Anterior cingulate cortex (tissue), 58 donors: ENCODE data around the gene PTPRK.

ENCODE experiments used
- DNase-seq, 58 donors: peaks; one replicate each; lab custom pipeline; 2025; lab: John Stamatoyannopoulos, UW

PTPRK gene

DNA sequence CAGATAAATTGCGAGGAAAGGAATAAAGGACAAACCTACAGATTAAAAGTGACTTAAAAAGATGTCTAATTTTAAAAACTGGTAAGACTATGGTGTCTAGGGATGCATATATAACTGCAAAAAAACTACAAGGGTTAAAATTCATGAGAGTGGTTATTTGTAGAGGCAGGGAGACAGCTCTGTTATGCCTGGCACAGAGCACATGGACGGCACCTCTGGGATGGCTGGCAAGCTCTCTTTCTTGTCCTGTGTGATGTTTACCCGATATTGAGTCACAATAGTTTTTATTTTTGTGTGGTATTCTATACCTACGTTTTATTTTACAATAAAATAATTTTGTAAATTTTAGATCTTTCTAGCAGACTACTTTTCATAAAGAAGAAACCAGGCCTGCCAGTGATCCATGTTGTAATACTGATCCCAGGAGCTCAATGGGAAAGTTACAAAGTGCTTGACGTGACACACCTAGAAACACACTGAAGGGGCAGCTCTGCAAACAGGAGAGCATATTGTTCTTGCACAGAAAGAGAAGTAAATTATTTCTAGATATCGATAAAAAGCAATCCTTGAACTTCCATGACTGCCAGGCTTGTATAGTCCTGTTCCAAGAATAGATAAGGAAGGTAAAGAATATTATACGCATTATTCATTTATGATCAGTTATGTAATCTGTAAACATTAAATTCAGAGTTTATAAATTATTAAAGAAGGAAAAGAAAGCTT lies 290.0 kb downstream of the PTPRK start:
- no peak for DNase-seq

GRCh38 chr6:128225612-128226011 lies 294.8 kb downstream of the PTPRK start:
- DNase-seq = no peak

GRCh38 chr6:128216917-128217316 lies 303.5 kb downstream of the PTPRK start:
- DNase-seq = no peak

DNA sequence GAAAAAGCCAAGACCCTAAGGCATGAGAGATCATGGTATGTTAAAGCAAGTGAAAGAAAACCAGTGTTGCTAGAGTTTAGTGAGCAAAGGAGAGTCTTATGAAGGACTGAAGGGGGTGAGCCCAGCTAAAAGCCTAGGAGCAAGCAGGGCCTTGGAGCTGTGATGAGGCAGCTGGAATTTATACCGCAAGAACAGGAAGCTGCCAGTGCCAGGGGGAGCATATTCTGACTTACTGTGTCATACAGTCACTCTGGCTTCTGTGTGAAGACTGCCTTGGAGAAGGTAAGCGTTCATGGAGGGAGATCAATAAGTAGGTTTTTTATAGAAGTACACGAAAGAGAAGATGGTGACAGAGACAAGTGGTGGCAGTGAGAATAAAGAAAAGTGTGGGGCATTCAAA lies 310.6 kb downstream of the PTPRK start:
- DNase-seq = no peak

GRCh38 chr6:128208851-128209580 lies 311.4 kb downstream of the PTPRK start:
- no peak for DNase-seq

- no peak for DNase-seq
Measured at GRCh38 chr6:128208078-128208477, 312.3 kb downstream of the PTPRK start.

DNA sequence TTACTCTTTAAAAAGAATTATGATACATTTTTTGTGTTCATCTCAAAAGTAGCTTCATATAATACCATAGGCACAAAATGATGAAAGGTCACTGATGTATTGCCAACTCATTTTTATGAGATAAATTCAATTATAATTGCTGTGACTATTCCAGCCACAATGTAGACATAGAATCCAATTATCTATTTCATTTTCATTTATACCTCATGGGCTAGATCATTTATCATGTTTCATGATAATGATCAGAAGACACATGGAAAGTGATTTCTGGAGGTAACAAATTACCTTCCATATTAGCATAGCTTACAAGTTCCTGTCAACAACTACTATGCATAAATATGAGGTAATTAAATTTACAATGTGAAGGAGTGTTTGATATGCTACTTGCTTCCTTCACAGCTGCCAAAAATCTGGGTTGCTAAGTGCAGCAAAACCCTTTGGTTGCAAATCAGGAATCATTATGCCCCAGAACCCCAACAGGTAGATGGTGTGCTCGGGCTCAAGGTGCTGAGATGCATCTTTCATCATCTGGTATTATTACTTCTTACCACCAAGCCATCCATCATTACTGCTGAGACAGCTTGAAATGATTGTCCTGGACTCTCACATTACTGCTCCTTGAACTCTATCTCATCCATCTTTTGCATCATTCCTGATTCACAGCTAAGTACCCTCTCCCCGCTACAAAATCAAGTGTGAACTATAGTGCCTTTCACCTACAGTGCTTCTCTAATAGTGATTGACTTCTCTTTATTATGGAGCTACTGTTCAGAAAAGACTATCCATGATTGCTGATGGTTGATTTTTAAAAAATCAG lies 313.6 kb downstream of the PTPRK start:
- DNase-seq = no peak

DNA sequence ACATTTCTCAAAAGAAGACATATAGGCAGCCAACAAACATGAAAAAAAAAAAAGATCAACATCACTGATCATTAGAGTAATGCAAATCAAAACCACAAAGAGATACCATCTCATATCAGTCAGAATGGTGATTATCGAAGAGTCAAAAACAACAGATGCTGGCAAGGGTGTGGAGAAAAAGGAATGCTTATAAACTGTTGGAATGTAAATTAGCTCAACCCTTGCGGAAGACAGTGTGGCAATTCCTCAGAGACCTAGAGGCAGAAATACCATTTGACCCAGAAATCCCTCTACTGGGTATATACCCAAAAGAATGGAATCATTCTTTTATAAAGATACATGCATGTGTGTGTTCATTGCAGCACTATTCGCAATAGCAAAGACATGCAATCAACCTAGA lies 315.8 kb downstream of the PTPRK start:
- no peak for DNase-seq

GRCh38 chr6:128202169-128202765 lies 318.1 kb downstream of the PTPRK start:
- no peak for DNase-seq

GRCh38 chr6:128200789-128201188 lies 319.6 kb downstream of the PTPRK start:
- DNase-seq = no peak

GRCh38 chr6:128199461-128199860 lies 320.9 kb downstream of the PTPRK start:
- DNase-seq = no peak

DNA sequence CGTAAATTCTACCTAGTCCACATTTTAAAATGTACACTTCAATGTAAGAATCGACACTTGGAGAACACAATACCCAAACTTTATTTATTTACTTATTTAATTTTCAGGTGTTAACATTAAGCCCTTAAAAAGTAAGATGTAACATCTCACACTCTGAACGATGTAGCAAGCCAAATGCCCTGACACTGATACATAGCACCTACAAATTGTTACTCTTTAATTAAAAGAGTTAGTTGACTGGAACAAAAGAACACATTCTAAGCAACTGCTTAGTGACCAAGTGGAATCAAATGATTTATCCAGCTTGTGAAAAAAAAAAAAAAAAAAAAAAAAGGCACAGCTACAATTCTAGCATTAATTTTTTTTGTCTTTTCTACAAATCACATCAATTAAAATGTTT lies 327.4 kb downstream of the PTPRK start:
- no peak for DNase-seq

DNA sequence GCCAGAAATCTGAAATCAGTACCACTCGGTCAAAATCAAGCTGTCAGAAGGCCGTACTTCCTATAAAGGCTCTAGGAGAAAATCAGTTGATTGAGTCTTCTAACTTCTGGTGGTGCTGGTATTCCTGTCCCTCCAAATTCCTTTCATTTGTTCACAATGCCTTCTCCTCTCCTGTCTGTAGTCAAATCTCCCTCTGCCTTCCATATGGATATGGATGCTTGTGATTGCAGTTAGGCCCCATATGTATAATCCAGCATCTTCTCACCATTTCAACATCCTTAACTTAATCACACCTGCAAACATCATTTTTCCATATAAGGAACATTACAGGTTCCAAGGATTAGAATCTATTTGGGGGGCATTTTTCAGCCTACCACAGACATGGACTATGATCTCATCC lies 331.7 kb downstream of the PTPRK start:
- no peak for DNase-seq

GRCh38 chr6:128186729-128187128 lies 333.7 kb downstream of the PTPRK start:
- no peak for DNase-seq

GRCh38 chr6:128179876-128180438 lies 340.4 kb downstream of the PTPRK start:
- no peak for DNase-seq

GRCh38 chr6:128174724-128175123 lies 345.7 kb downstream of the PTPRK start:
- no peak for DNase-seq

DNA sequence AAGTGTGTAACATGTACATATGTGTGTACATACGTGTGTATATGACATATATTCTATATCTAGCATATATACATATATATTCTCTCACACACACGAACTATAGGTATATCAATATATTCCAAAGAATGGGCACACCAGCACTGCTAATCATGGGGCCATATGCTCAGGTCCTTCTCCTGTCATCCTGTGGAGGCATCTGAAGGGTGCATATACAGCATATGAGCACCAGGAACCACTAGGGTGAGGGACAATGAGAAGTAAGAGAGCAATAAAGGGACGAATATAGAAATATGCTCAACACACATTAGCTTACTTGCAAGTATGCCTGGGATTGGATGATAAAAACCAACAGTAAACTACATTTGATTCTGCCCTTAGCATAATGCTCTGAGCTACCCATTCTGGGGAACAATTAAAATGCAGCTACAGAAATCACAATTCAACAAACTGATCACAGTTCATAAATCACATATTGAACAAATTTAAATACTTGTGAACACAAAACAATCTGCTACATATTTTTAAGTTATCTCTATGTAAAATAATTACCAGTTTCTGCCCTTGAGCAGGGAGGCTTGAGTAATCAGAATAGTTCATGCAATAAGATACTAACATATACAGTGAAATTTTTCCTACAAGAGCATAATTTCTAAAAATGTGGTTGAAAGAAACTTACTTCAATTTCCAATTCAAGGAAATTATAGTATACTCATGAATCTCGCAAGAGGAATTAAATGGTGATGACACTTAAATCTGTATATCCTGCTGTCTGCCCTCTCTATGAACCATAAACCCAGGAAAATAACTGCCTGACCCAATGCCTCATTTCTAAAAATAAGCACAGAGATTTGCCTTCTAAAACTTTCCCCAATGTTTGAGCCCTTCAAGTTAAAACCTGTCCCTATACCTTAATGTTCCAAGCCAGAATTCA lies 347.4 kb downstream of the PTPRK start:
- DNase-seq = no peak

DNA sequence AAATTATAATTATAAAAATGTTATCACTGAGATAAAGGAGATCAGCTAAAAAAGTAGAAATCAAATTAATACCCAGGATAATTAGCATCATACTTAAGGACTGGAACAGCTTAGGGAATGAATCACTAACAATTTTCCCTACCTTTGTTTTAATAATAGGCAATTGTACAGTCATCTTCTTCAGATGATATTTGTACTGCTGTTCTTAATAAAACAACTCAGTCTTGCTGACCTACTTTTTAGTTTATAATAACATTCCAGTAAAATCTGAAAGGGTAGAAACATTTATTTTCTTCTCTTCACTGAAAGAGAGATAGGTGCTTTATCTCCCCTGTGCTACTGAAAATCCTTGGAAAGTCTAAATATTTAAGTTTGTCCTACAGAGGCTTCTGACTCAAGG lies 348.3 kb downstream of the PTPRK start:
- no peak for DNase-seq

DNA sequence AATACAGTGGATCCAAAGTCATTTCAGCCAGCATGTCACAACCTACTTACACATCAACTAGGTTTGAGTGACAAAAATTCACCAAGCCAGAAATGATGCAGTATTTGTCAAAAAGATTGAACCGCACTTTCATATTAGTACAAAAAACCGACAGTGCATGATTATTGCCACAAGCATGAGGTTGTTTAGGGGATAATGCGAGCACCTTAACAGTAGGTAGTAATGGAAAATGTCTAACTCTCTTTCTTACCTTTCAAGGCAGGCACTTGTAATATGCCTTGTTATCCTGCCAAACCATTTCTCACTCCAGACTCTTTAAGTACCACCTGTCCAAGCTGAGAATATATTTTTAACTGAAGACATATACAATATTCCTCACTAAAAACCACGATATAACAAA lies 349.2 kb downstream of the PTPRK start:
- DNase-seq = no peak

GRCh38 chr6:128168244-128168643 lies 352.2 kb downstream of the PTPRK start:
- no peak for DNase-seq
